Suprapubic skin (tissue), 4 donors: Measurements from ENCODE around the gene MAEA. TPM values are rescaled to one million over a fixed set of nuclear protein-coding genes. Genes with fewer than 3 reads are reported as not detected.

Experiments used
- DNase-seq, 2 donors: peaks; one replicate each; pipeline ENCODE4 v3.0.0-alpha.2; 2019; ENCODE audit warnings: low spot score in 2 of 2
- H3K27ac ChIP-seq: fragments of 200-600 bp; sonication (generic); one replicate; pipeline ENCODE4 v1.5.1; 2019
- H3K27me3 ChIP-seq: fragments of 200-600 bp; sonication (generic); one replicate; pipeline ENCODE4 v1.5.1; 2019
- H3K36me3 ChIP-seq: fragments of 200-600 bp; sonication (generic); one replicate; pipeline ENCODE4 v1.5.1; 2019
- H3K4me1 ChIP-seq: fragments of 200-600 bp; sonication (generic); one replicate; pipeline ENCODE4 v1.5.1; 2019
- H3K4me3 ChIP-seq: fragments of 200-600 bp; sonication (generic); one replicate; pipeline ENCODE4 v1.5.1; 2019; ENCODE audit warnings: mild to moderate bottlenecking
- H3K9me3 ChIP-seq: fragments of 200-600 bp; sonication (generic); one replicate; pipeline ENCODE4 v1.5.1; 2019
- EP300 ChIP-seq: sonication (generic); formaldehyde crosslinking; IDR thresholded peaks from one replicate; pipeline ENCODE4 v1.6.1; 2017; ENCODE audit warnings: antibody characterized with exemption
- POLR2A ChIP-seq, 2 donors: fragments of 450-650 bp; IDR thresholded peaks; one replicate each; pipeline ENCODE4 v1.6.1; 2017; ENCODE audit warnings: antibody characterized with exemption in 2 of 2, mild to moderate bottlenecking in 2 of 2, moderate library complexity in 2 of 2
- POLR2AphosphoS5 ChIP-seq, 3 donors: sonication (generic); formaldehyde crosslinking; IDR thresholded peaks; one replicate each; pipeline ENCODE4 v1.6.1; 2017; ENCODE audit warnings: antibody characterized with exemption in 3 of 3
- WGBS: methylation state at CpG from one replicate; pipeline ENCODE4 v1.1.5; 2018; 5-methylcytosine and 5-hydroxymethylcytosine counted together
- total RNA-seq, 4 donors: library from RNA; depleted of rRNA; stranded (reverse); fragments of >200 nt; gene quantifications; one replicate each; pipeline ENCODE4 v1.1.0, GENCODE V29; 2016
- TF ChIP-seq, protein P1 (sequence below), 2 donors: fragments of 200-600 bp in 1 of 2; fragments of 450-650 bp in 1 of 2; sonication (generic) in 1 of 2; IDR thresholded peaks; one replicate each; pipeline ENCODE4 v1.5.1; 2016 to 2019; ENCODE audit warnings: antibody characterized with exemption in 2 of 2, mild to moderate bottlenecking in 1 of 2, moderate library complexity in 1 of 2

Gene MAEA
- total RNA-seq, 4 donors from 2014 or later, result 58.7 to 112 (median 69.5) TPM

DNA sequence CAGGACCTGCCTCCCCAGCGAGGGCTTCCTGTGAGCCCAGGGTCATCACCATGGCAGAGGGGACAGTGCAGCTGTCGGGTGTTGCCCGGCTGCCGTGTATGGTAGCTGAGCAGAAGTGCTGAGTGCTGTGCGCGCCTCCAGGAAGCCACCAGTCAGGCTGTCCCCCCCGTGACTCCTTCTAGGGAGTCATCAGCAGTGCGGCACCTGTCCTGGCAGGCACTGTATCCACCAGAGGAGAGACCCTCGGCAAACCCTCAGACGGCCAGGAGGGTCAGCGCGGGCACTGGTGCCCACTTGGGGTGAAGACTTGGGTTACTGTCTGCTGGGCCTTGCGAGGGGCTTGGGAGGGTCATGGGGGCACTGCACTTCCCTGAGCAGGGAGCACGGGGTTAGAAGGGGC lies 65.7 kb downstream of the MAEA start:
- 93% methylated on average over 13 of the region's 14 CpGs for WGBS
- H3K27ac ChIP-seq, result no peak overlapping the region
- H3K36me3 ChIP-seq, result peaks cover 67% of the 10 kb centered on the region
- H3K4me3 ChIP-seq, result no peak overlapping the region
- no peak for TF ChIP-seq EP300
- no peak for TF ChIP-seq POLR2AphosphoS5 (IDR thresholded peaks at IDR 0.05)
- no peak for TF ChIP-seq POLR2A (IDR thresholded peaks at IDR 0.05)
- TF ChIP-seq, protein P1, sequence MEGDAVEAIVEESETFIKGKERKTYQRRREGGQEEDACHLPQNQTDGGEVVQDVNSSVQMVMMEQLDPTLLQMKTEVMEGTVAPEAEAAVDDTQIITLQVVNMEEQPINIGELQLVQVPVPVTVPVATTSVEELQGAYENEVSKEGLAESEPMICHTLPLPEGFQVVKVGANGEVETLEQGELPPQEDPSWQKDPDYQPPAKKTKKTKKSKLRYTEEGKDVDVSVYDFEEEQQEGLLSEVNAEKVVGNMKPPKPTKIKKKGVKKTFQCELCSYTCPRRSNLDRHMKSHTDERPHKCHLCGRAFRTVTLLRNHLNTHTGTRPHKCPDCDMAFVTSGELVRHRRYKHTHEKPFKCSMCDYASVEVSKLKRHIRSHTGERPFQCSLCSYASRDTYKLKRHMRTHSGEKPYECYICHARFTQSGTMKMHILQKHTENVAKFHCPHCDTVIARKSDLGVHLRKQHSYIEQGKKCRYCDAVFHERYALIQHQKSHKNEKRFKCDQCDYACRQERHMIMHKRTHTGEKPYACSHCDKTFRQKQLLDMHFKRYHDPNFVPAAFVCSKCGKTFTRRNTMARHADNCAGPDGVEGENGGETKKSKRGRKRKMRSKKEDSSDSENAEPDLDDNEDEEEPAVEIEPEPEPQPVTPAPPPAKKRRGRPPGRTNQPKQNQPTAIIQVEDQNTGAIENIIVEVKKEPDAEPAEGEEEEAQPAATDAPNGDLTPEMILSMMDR (IDR thresholded peaks at IDR 0.05), result no peak
- no peaks in the 10 kb centered on the region for H3K9me3 ChIP-seq
- no peak for DNase-seq
- no peaks in the 10 kb centered on the region for H3K27me3 ChIP-seq
- peaks cover 5% of the 10 kb centered on the region for H3K4me1 ChIP-seq

DNA sequence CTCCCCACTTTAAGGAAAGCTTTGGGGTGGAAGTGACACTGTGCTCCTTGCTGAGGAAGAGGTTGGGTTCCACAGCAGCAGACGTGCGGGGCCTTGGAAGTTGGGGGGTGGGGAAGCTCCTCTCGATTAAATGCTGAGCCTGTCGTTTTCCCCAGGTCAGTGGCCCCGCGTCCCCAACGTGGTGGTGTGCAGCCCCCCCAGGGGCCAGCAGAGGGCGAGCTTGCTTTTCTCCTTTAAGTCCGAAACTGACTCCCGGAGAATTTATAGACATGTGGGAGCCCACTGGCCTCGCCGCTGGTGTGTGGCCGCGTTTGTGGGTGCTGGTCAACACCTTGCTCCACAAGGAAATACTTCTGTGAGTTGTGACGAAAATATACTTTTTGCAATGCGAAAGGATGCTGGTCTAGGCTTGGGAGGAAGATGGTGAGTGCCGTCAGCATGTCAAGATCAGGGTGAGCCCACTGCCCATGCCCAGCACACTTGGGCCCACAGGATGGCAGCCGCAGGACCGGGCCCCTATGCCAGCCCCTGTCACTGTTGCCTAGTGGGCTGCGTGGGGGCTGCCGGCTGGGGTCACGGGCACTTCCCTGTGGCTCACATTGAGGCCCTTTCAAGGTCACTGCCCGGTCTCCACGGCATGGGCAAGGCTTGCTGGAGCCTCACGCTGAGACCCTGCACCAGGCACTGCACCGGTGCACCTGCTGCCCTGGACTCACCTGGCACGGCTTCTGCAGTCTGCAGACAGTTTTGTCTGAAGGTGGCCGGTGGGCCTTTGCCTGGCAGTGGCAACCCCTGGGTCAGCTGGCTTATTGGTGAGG lies 66.7 kb downstream of the MAEA start:
- no peak overlapping the region for H3K4me3 ChIP-seq
- H3K9me3 ChIP-seq, result no peaks in the 10 kb centered on the region
- no peak for DNase-seq
- TF ChIP-seq EP300 (no peak), POLR2AphosphoS5 (IDR thresholded peaks at IDR 0.05) (no peak), POLR2A (IDR thresholded peaks at IDR 0.05) (no peak)
- TF ChIP-seq, protein P1 (IDR thresholded peaks at IDR 0.05), result peak; percentile 23 to 77
- WGBS, result 55% methylated on average over 22 of the region's 28 CpGs
- H3K27me3 ChIP-seq, result no peaks in the 10 kb centered on the region
- H3K27ac ChIP-seq, result no peak overlapping the region
- peaks cover 67% of the 10 kb centered on the region for H3K36me3 ChIP-seq
- H3K4me1 ChIP-seq, result peaks cover 5% of the 10 kb centered on the region

DNA sequence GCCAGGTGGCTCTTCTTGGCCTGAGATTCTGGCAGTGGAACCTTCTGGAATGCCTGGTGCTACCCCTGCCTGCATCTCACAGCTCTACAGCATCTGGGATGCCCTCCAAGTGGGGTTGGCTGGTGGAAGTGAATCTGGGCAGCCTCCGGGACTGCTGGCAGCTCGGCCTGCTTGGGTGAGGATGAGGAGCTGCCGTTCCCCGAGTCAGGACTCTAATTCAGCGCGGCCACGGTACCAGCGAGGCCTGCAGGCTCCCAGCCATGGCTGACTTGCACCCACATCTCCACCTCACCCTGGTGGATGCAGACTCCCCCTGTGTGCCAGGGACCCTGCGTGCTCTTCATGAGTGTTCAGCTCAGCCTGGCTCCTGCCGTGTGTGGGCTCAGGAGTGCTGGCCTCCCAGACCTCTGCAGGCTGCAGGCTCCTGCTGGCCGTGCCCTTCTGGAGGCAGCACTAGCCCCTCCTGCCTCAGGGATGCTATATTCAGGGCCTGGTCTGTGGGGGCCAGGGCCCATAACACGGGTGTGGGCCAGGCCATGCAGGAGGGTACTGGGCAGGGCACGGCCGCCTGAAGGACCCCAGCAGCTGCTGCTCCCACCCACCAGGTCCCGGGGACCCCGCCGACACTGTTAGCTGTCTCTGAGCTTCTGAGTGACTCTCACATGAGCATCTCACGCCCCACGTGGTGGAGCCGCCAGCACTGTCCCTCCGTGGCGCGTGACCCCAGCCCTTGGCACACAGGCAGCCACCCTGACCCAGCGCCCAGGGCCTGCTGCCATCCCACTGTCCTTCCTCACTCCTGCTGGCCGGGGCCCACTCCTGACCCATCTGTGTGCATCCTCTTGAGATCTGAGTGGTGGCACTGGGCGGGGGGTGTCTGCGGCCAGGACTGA lies 67.9 kb downstream of the MAEA start:
- H3K27me3 ChIP-seq, result no peaks in the 10 kb centered on the region
- no peak overlapping the region for H3K27ac ChIP-seq
- no peaks in the 10 kb centered on the region for H3K4me1 ChIP-seq
- DNase-seq, result no peak
- no peak overlapping the region for H3K4me3 ChIP-seq
- no peaks in the 10 kb centered on the region for H3K9me3 ChIP-seq
- no peak for TF ChIP-seq EP300
- peaks cover 61% of the 10 kb centered on the region for H3K36me3 ChIP-seq
- WGBS, result 94% methylated on average over 3 of the region's 27 CpGs

DNA sequence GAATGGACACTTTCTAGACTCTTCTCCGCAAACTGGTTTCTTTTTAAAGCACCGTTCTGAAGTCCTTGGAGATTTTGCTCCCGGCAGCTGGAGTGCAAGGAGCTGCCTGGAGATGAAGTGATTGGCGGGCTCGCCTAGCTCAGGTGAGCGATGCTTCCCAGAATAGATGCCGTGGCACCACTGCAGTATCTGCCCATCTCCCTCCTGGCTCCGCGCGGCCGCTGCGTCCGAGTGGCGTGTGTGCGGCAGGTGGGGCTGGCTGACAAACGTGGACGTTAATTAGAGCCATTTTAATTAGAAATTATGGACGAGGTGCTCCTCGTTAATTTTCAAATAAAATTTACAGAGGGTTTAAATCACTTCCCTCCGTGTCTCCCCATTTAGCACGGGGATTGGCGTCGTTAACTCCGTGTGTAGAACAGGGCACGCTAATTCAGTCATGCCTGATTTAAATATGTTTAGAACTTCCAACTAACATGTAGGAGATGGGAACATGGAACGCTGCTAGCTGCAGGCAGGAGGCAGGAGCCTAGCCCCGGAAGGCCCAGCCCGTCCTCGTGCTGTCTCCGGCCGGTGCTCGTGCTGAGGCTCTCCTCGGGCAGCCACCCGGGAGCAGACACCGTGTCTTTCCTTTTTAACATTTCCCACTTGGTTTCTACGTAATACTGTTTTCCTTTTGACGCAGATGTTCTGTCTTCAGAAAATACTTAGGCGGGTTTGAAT lies 68.9 kb downstream of the MAEA start:
- 93% methylated on average over 38 of the region's 38 CpGs for WGBS
- no peak for DNase-seq
- Histone ChIP-seq H3K36me3 (peaks cover 51% of the 10 kb centered on the region), H3K27me3 (no peaks in the 10 kb centered on the region), H3K27ac (no peak overlapping the region), H3K4me1 (no peaks in the 10 kb centered on the region), H3K9me3 (no peaks in the 10 kb centered on the region), H3K4me3 (no peak overlapping the region)
- TF ChIP-seq POLR2A (IDR thresholded peaks at IDR 0.05), result no peak
- TF ChIP-seq EP300, result no peak
- no peak for TF ChIP-seq POLR2AphosphoS5 (IDR thresholded peaks at IDR 0.05)
- TF ChIP-seq, protein P1 (IDR thresholded peaks at IDR 0.05), result no peak

DNA sequence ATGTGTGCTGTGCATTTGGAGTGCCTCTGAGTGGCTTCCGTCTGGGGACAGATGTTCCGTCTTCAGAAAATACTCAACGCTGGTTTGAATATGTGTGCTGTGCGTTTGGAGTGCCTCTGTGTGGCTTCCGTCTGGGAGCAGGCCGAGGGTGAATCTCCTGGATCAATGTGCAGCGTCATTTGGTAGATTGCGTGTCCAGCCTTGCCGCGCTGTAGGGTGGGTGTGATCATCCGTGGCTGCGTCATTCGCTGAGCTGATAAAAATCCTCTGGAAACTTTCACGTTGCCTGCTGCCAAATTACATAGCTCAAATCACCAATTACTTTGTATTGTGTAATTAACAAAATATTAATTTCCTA lies 69.4 kb downstream of the MAEA start:
- Histone ChIP-seq H3K9me3 (no peaks in the 10 kb centered on the region), H3K27me3 (no peaks in the 10 kb centered on the region), H3K27ac (no peak overlapping the region), H3K4me1 (no peaks in the 10 kb centered on the region), H3K36me3 (peaks cover 46% of the 10 kb centered on the region), H3K4me3 (no peak overlapping the region)
- no peak for DNase-seq
- TF ChIP-seq POLR2A (IDR thresholded peaks at IDR 0.05) (no peak), POLR2AphosphoS5 (IDR thresholded peaks at IDR 0.05) (no peak), EP300 (no peak)
- TF ChIP-seq, protein P1 (IDR thresholded peaks at IDR 0.05), result no peak
- 80% methylated on average over 14 of the region's 14 CpGs for WGBS
